HepG2 (cell line): ENCODE data around the gene THRB. TPM values are rescaled to one million over a fixed set of nuclear protein-coding genes. Genes with fewer than 3 reads are reported as not detected.

ENCODE experiments used
- ATAC-seq: fragments of 200-7000 bp; cut with Tn5 transposase; 3 replicates; pipeline ENCODE4 v1.9.1; 2020; ENCODE audit warnings: mild to moderate bottlenecking, moderate library complexity
- BruUV-seq: library from RNA; stranded (reverse); fragments of 400-500 nt; replicated peaks from 2 replicates; lab custom pipeline; 2021; lab: Mats Ljungman, UMichigan
- CTCF ChIA-PET: fragments of 300-600 bp; formaldehyde crosslinking; extraction: SDS; loops from one replicate; lab custom pipeline; 2021; ENCODE audit warnings: low total read pairs, inconsistent platforms, low intra/inter-chr PET ratio; lab: Yijun Ruan, JAX
- POLR2A ChIA-PET: fragments of 350-600 bp; sonication (Branson Sonifier 250); formaldehyde crosslinking; loops from one replicate; lab custom pipeline; 2020; ENCODE audit warnings: antibody characterized with exemption, inconsistent platforms; lab: Yijun Ruan, JAX
- DNase-seq: peaks from one replicate; pipeline ENCODE4 v3.0.0-alpha.2; 2015; ENCODE audit warnings: low spot score
- FAIRE-seq: peaks from 3 replicates; lab custom pipeline; 2011; peaks lifted over from hg19 to GRCh38; lab: Jason Lieb, UNC
- H2AFZ ChIP-seq: one replicate; pipeline ENCODE4 v1.6.1; 2011; ENCODE audit warnings: low read length, inconsistent platforms
- H3K27ac ChIP-seq: fragments of 300-600 bp; 3 replicates; pipeline ENCODE4 v1.8.0; 2011; ENCODE audit warnings: mixed run types, mild to moderate bottlenecking, mixed read lengths, low read length, inconsistent platforms; ENCODE audit not compliant: insufficient read depth; ENCODE audit errors: extremely low read length
- H3K27me3 ChIP-seq, 2 experiments: fragments of 200-600 bp in 1 of 2; 2 replicates in 1 of 2; 3 replicates in 1 of 2; pipeline versions ENCODE4 v1.6.0 to v1.8.0; 2011; ENCODE audit warnings: low read length in 2 of 2, mild to moderate bottlenecking in 2 of 2, moderate library complexity in 2 of 2, inconsistent platforms in 1 of 2; ENCODE audit not compliant: insufficient read depth in 2 of 2, control insufficient read depth in 1 of 2
- H3K36me3 ChIP-seq, 2 experiments: fragments of 200-600 bp in 1 of 2; replicated peaks in 1 of 2; 2 replicates in 1 of 2; 3 replicates in 1 of 2; pipeline versions ENCODE4 v1.5.1 to v1.8.0; 2011; ENCODE audit warnings: low read length in 2 of 2, inconsistent platforms in 1 of 2; ENCODE audit not compliant: insufficient read depth in 2 of 2, control insufficient read depth in 1 of 2
- H3K4me1 ChIP-seq: 2 replicates; pipeline ENCODE4 v1.5.1; 2012; ENCODE audit warnings: low read length, inconsistent platforms; ENCODE audit not compliant: insufficient read depth
- H3K4me2 ChIP-seq: 2 replicates; pipeline ENCODE4 v1.6.0; 2011; ENCODE audit warnings: low read depth, low read length, inconsistent platforms
- H3K4me3 ChIP-seq, 3 experiments: fragments of 200-600 bp in 1 of 3; sonication (generic), shearing (Covaris generic) in 1 of 3; replicated peaks in 1 of 3; 2 replicates each; pipeline ENCODE4 v1.5.1; 2011 to 2016; ENCODE audit warnings: low read length in 3 of 3, inconsistent platforms in 2 of 3, low read depth in 2 of 3, mild to moderate bottlenecking in 2 of 3, control low read depth in 1 of 3, mixed read lengths in 1 of 3; ENCODE audit not compliant: insufficient read depth in 1 of 3
- H3K79me2 ChIP-seq: one replicate; pipeline ENCODE4 v1.6.1; 2011; ENCODE audit warnings: low read length, inconsistent platforms; ENCODE audit not compliant: insufficient read depth
- H3K9ac ChIP-seq: 2 replicates; pipeline ENCODE4 v1.6.0; 2011; ENCODE audit warnings: mild to moderate bottlenecking, low read depth, low read length, inconsistent platforms; ENCODE audit not compliant: insufficient read depth
- H3K9me3 ChIP-seq: 2 replicates; pipeline ENCODE4 v1.5.1; 2012; ENCODE audit warnings: mild to moderate bottlenecking, low read length
- H4K20me1 ChIP-seq: 2 replicates; pipeline ENCODE4 v1.6.0; 2011; ENCODE audit warnings: inconsistent platforms, mild to moderate bottlenecking, low read length, moderate library complexity; ENCODE audit not compliant: insufficient read depth
- ATF4 ChIP-seq, 2 experiments: fragments of 450-650 bp in 1 of 2; sonication (generic) in 1 of 2; formaldehyde crosslinking; IDR thresholded peaks; 2 replicates each; pipeline versions ENCODE4 v1.5.0 to v1.8.0; 2020 to 2022; ENCODE audit warnings: mild to moderate bottlenecking in 1 of 2, missing genetic modification reagents in 1 of 2
- CBX5 ChIP-seq: sonication (generic); formaldehyde crosslinking; IDR thresholded peaks from 2 replicates; pipeline ENCODE4 v1.4.0; 2020; ENCODE audit warnings: missing genetic modification reagents, borderline replicate concordance
- CHCHD3 ChIP-seq: sonication (generic); formaldehyde crosslinking; IDR thresholded peaks from 2 replicates; pipeline ENCODE4 v1.8.0; 2022; ENCODE audit warnings: mild to moderate bottlenecking, missing genetic modification reagents, moderate library complexity
- FOXC1 ChIP-seq: sonication (generic); formaldehyde crosslinking; IDR thresholded peaks from 2 replicates; pipeline ENCODE4 v1.8.0; 2022; ENCODE audit warnings: mild to moderate bottlenecking, missing genetic modification reagents, borderline replicate concordance
- GLI4 ChIP-seq: sonication (generic); formaldehyde crosslinking; IDR thresholded peaks from 2 replicates; pipeline ENCODE4 v1.5.1; 2020; ENCODE audit warnings: missing genetic modification reagents, mild to moderate bottlenecking, moderate library complexity, borderline replicate concordance
- KLF11 ChIP-seq: IDR thresholded peaks from 2 replicates; pipeline ENCODE4 v1.6.1; 2016; ENCODE audit warnings: missing compliant biosample characterization
- MAZ ChIP-seq, 2 experiments: sonication (generic) in 1 of 2; formaldehyde crosslinking in 1 of 2; IDR thresholded peaks; 2 replicates each; pipeline versions ENCODE4 v1.5.0 to v1.6.1; 2012 to 2020; ENCODE audit warnings: low read depth in 2 of 2, mild to moderate bottlenecking in 2 of 2, borderline replicate concordance in 1 of 2, improper control_type of control experiment in 1 of 2, low read length in 1 of 2, missing genetic modification reagents in 1 of 2, moderate library complexity in 1 of 2
- MTF1 ChIP-seq: sonication (generic); formaldehyde crosslinking; IDR thresholded peaks from 2 replicates; pipeline ENCODE4 v1.5.0; 2020; ENCODE audit warnings: missing genetic modification reagents
- RXRA ChIP-seq: sonication (generic); formaldehyde crosslinking; IDR thresholded peaks from 2 replicates; pipeline ENCODE4 v1.5.1; 2020; ENCODE audit warnings: missing genetic modification reagents
- ZNF17 ChIP-seq: sonication (generic); formaldehyde crosslinking; IDR thresholded peaks from 2 replicates; pipeline ENCODE4 v1.5.0; 2020; ENCODE audit warnings: mild to moderate bottlenecking, missing genetic modification reagents
- ZNF205 ChIP-seq: IDR thresholded peaks from 2 replicates; pipeline ENCODE4 v1.6.1; 2018; ENCODE audit warnings: missing biosample characterization, missing genetic modification reagents
- ZNF274 ChIP-seq: sonication (generic); formaldehyde crosslinking; IDR thresholded peaks from 2 replicates; pipeline ENCODE4 v1.5.1; 2020; ENCODE audit warnings: mild to moderate bottlenecking, missing genetic modification reagents
- ZNF776 ChIP-seq: sonication (generic); formaldehyde crosslinking; IDR thresholded peaks from 2 replicates; pipeline ENCODE4 v1.4.0; 2020; ENCODE audit warnings: mild to moderate bottlenecking, missing genetic modification reagents
- WGBS: methylation state at CpG from one replicate; pipeline ENCODE4 v1.1.6; 2017; ENCODE audit warnings: low lambda C conversion rate; 5-methylcytosine and 5-hydroxymethylcytosine counted together
- in situ Hi-C: cut with HindIII; loops from 2 replicates; pipeline ENCODE4 v1.10.0; 2017; ENCODE audit warnings: low pct_unique_long_range_greater_than_20kb; ENCODE audit not compliant: extremely low pct_ligation_motif_present
- intact Hi-C: fragments of 100-400 bp; cut with micrococcal nuclease; formaldehyde crosslinking; loops from one replicate; pipeline ENCODE4 v1.10.0; 2022; ENCODE audit not compliant: unreplicated experiment
- polyA plus RNA-seq, 8 experiments: library from polyadenylated mRNA; depleted of rRNA in 3 of 8; stranded (reverse) in 7 of 8; unstranded in 1 of 8; fragments of >200 nt; fragmentation: Illumina TruSeq in 4 of 8; extraction: Trizol in 4 of 8; gene quantifications; 2 replicates each; pipeline versions ENCODE4 v1.2.1 to v1.2.3, GENCODE V29; 2011 to 2016; ENCODE audit warnings: low read depth in 4 of 8, missing spikeins in 1 of 8, mixed read lengths in 1 of 8; ENCODE audit not compliant: insufficient read depth in 1 of 8
- total RNA-seq, 5 experiments: library from RNA; depleted of rRNA; stranded (reverse); fragments of >200 nt; fragmentation: Illumina TruSeq; extraction: Trizol; gene quantifications; 2 replicates each; pipeline ENCODE4 v1.2.3, GENCODE V29; 2016; ENCODE audit warnings: low read depth in 1 of 5
- TF ChIP-seq, protein P1 (sequence below): sonication (generic); formaldehyde crosslinking; IDR thresholded peaks from 2 replicates; pipeline ENCODE4 v1.8.1; 2022; ENCODE audit warnings: mild to moderate bottlenecking, missing genetic modification reagents
- TF ChIP-seq, protein P2 (sequence below): IDR thresholded peaks from 2 replicates; pipeline ENCODE4 v1.6.1; 2016; ENCODE audit warnings: mild to moderate bottlenecking

THRB gene
- total and polyA plus RNA-seq, 2 of the 13 experiments (the other 11 are each of a cell fraction or from before 2014, with no cell fraction given) = 4.7 to 22.7 TPM

GRCh38 chr3:24310887-24311286 is 183.8 kb downstream of the THRB start:
- peaks cover 3 to 17% of the 10 kb centered on the region in 2 experiments; a peak in 2 of 5 replicates for H3K36me3 ChIP-seq
- FAIRE-seq (no peak), ATAC-seq (no peak), DNase-seq (no peak)
- no peaks in the 10 kb centered on the region for H3K9me3 ChIP-seq
- no TSS peak for BruUV-seq
- CTCF ChIA-PET = no interaction called here
- TF ChIP-seq ATF4 (CRISPR knock-in tag; IDR thresholded peaks at IDR 0.05) = no peak
- H2AFZ ChIP-seq = no peak overlapping the region
- H3K4me1 ChIP-seq = no peaks in the 10 kb centered on the region; the same call in 1 of the 2 replicates
- no peak overlapping the region for H3K4me3 ChIP-seq
- intact Hi-C loops (no loop called here), in situ Hi-C loops (no loop called here)
- POLR2A ChIA-PET = no interaction called here
- H3K79me2 ChIP-seq = no peaks in the 10 kb centered on the region
- no peaks in the 10 kb centered on the region for H4K20me1 ChIP-seq
- H3K9ac ChIP-seq = no peak overlapping the region
- no peak overlapping the region for H3K27ac ChIP-seq
- H3K4me2 ChIP-seq = no peak overlapping the region
- no peaks in the 10 kb centered on the region for H3K27me3 ChIP-seq

GRCh38 chr3:24306518-24306917 is 188.1 kb downstream of the THRB start:
- Histone ChIP-seq H3K9me3 (no peaks in the 10 kb centered on the region), H3K27ac (no peak overlapping the region), H3K4me1 (no peaks in the 10 kb centered on the region; the same call in 1 of the 2 replicates), H3K79me2 (no peaks in the 10 kb centered on the region), H3K9ac (no peak overlapping the region), H3K4me3 (no peak overlapping the region), H3K36me3 (peaks cover 0 to 1% of the 10 kb centered on the region in 2 experiments; a peak in 1 of 5 replicates), H2AFZ (no peak overlapping the region), H3K27me3 (no peaks in the 10 kb centered on the region), H4K20me1 (no peaks in the 10 kb centered on the region), H3K4me2 (no peak overlapping the region)
- DNase-seq = no peak
- FAIRE-seq = no peak
- intact Hi-C loops = no loop called here
- POLR2A ChIA-PET = no interaction called here
- ATAC-seq = no peak
- in situ Hi-C loops = no loop called here
- CTCF ChIA-PET = no interaction called here
- BruUV-seq = no TSS peak
- 97% methylated on average over 3 of the region's 3 CpGs for WGBS
- TF ChIP-seq ZNF776 (CRISPR knock-in tag) (no peak), KLF11 (CRISPR knock-in tag) (no peak), GLI4 (CRISPR knock-in tag) (no peak), MTF1 (CRISPR knock-in tag) (no peak), ZNF274 (CRISPR knock-in tag) (no peak), CBX5 (CRISPR knock-in tag) (no peak), ZNF205 (CRISPR knock-in tag) (no peak), CHCHD3 (CRISPR knock-in tag) (no peak), RXRA (CRISPR knock-in tag) (no peak), ZNF17 (CRISPR knock-in tag) (no peak), MAZ (IDR thresholded peaks at IDR 0.05; ENCODE audit: borderline replicate concordance, low read depth, low read length) (no peak), MAZ (CRISPR knock-in tag; IDR thresholded peaks at IDR 0.05; ENCODE audit: low read depth) (no peak), FOXC1 (no peak)
- TF ChIP-seq, protein P1, sequence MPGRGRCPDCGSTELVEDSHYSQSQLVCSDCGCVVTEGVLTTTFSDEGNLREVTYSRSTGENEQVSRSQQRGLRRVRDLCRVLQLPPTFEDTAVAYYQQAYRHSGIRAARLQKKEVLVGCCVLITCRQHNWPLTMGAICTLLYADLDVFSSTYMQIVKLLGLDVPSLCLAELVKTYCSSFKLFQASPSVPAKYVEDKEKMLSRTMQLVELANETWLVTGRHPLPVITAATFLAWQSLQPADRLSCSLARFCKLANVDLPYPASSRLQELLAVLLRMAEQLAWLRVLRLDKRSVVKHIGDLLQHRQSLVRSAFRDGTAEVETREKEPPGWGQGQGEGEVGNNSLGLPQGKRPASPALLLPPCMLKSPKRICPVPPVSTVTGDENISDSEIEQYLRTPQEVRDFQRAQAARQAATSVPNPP = no peak
- TF ChIP-seq, protein P2, sequence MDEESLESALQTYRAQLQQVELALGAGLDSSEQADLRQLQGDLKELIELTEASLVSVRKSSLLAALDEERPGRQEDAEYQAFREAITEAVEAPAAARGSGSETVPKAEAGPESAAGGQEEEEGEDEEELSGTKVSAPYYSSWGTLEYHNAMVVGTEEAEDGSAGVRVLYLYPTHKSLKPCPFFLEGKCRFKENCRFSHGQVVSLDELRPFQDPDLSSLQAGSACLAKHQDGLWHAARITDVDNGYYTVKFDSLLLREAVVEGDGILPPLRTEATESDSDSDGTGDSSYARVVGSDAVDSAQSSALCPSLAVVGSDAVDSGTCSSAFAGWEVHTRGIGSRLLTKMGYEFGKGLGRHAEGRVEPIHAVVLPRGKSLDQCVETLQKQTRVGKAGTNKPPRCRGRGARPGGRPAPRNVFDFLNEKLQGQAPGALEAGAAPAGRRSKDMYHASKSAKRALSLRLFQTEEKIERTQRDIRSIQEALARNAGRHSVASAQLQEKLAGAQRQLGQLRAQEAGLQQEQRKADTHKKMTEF = no peak
